ENCODE results near the gene PCMTD2.
A peak's percentile ranks its signal among the peaks of the same experiment; 100 is the strongest.
"Not testable (repeated sequence)": the region's sequence is repeated elsewhere in the genome, so short reads cannot be mapped to it uniquely, and the experiment has no call there.

The PCMTD2 gene

DNA sequence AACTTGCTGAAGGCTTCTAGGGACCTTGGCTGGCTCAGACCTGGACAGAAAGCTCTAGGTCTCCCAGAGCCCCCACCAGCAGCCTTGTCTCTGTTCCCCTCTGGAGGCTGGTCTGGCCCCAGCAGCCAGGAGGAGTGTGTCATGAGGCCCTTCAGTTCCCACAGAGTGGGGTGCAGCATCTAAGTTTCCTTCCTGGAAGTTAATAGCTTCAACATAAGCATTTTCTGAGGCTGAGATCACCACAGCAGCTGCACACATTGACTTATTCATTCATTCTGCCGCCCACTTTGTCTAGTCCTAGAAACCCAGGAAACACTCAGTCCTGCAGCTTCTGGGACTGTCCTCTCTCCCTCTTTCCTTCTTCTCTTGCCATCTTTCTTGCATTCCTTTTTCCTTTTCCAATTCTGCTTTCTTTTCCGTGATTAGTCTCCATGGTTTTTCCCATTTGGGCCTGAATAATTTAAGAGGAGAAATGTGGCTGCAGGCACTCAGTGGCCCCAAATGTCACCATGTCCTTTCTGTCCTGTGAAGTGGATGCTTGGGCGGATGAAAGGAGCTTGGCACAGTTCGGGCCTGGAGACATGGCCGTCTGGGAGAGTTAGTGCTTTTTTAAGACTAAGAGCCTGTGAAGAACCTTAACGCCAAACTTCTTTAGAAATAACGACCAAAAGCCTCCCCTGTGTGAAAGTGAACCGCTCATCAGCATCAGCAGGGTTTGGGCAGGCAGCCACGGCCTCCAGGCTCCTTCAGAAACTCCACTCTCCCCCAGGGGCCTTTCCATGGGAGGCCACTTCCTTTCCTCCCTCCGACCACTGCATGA, 31.0 kb upstream of the PCMTD2 start:
- no peak for DNase-seq (ENCODE audit: low spot score)

DNA sequence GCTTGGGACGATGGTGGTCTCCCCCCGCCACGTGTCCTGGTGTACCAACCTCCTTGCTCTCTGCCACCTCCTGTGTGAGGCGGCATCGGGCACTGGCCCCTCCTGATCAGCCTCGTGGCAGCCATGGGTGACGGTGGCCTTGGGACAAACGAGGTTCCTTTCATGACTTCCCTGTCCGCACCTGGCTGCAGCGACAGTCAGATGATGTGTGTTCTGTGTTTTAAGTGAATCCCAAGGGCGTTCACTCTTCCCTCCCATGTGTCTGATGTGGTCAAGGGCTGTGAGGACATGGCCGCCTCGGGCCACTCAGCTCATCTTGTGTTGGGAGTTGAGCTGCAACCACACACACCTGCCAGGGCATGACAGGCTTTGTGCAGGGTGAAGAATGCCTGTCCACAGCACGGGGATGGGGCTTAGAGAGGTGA, 30.4 kb upstream of the PCMTD2 start:
- no peak for DNase-seq (ENCODE audit: low spot score)

DNA sequence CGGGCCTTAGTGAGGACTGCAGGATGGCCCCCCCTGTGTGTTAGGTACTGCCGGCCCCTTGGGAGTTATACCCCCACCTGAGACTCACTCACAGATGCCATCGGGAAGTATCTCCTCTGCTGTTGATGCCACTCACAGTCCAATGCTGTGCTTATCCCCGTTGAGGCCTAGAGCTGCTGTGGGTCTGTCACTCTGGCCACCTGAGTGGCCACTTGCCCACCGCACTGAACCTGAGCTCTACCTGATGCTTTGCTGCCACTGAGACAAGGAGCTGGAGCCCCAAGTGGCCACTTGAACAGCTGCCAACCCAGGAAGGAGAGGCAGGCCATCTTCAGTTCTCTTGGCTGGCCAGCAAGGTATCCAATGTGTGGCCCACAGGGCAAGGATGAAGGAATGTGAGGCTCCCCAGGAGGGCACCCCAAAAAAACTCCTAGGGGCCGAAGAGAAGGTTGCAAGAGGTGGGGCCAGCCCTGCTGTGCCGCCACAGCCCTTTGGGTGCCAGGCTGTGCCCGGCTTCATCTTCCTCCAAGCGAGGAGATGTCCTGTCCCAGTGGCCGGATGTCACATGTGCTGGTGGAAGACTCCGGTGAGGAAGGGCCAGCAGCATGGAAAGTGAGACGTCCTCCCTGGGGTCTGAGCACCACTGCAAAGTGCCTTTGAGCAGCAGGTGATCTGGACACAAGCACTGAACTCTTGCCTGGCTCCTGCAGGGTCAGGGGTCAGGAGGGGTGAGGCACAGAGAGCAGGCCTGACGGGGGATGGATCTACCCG, 29.5 kb upstream of the PCMTD2 start:
- DNase-seq (ENCODE audit: low spot score): no peak

GRCh38 chr20:64226686-64227580, 28.6 kb upstream of the PCMTD2 start:
- no peak for DNase-seq (ENCODE audit: low spot score)

DNA sequence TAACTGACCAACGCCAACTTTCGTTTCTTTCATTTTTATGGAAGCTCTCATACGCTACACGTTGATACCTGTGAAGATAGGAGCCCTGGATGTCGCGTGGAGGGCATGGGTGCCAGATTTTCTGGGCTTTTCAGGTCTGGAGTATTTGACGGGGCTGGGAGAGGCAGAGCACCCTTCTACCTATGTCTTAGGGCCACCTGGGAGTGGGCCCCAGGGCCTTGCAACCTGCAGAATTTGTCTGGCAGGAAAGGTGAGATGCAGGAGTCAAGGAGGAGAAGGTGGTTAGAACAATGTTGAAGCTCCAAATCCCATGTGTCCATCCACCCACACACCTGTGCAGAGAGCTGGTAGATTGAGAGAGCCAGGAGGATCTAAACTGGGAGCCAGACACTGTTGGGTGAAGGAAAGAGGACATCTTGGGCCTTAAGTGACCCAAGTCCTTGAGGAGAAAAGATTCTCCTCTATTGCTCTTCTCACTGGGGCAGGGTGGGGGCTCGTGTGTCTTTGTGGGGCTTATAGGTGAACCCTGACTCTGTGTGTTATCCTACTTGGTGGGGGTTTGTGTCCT, 27.4 kb upstream of the PCMTD2 start:
- no peak for DNase-seq (ENCODE audit: low spot score)

DNA sequence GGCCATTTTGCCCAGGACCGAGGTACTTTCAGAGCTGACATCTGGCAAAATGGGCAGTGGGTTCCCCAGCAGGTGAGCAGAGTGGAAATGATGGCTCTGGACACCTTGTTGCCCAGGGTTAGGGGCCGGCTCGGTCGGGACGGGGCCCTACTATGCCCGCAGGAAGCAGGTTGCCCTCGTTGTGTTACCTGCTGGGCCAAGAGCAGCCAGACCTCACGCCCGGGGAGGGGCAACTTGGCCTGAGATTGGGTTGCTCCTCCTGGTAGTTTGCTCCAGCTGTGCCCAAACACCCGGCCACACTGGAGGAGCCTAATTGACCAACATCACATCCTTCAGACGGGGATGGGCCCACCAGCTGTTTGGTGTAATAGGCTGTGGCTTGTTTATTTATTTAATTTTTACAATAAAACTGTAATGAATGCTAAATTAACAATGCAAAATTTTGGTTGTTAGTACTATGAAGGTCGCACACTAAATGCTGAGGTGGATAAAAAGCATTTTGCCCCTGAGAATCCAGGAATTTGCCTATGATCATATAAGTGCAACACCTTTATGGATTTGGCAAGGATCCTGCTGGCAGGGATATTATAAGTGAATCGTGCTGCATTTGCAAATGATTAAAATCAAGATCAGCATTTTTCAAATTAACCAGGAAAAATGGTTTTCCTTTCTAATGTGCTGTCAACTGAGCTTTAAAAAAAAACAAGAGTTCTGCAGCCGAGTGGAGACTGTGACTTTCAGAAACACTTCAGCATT, 26.6 kb upstream of the PCMTD2 start:
- DNase-seq (ENCODE audit: low spot score): no peak

DNA sequence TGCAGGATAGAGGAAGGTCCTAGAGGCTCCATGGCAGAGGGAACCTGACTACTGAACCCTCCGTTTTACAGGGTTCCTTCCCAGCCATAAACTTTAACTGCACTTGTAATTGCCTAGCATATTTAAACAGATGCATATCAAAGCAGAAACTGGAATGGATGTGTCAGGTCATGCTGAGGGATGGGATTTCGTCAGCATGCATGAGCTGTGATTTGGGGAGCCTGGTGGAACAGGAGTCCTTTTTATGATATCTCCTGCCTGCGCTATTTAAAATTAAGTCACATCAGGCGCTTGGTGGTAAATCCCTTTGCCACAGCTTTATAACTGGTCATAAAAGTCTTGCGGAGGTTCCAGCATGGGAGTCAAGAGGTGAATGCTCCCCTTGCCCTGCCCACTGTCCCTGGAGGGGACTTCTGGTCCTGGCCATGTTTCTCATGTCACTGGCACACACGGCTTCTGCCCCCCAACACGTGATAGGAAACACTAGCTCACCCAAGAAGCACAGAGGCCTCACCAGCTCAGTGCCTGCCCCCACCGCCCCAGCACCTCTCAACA, 26.0 kb upstream of the PCMTD2 start:
- DNase-seq (ENCODE audit: low spot score): no peak

DNA sequence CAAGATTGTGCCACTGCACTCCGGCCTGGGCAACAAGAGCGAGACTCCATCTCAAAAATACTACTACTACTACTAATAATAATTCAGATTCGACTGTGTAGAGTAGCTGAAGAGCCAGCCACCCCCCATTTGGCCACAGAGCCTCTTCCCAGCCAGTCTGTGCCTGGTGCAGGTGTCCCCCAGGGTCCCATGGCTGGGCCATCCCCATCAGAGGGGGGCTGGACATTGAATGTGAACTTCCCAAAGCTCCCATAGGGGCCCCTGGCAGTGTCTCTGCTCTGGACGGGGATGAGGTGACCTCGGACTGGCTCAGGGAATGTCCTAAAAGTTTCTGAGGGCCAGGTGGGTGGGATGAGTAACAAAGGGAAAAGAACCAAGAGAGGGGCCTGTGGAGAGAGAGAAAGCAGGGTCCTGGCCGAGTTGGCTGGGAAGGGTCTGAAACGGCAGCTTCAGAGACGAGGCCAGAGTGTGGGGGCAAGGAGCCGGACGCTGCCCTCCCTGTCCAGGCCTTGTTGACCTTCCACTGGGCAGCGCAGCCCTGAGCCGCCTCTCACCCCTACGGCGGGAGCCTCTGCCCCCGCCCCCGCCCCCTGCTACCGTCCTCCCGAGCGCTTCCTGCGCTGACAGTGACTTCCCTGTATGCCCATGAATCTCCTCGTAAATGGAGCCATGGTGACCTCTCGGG, 24.9 kb upstream of the PCMTD2 start:
- no peak for DNase-seq (ENCODE audit: low spot score)

GRCh38 chr20:64231621-64232550, 23.7 kb upstream of the PCMTD2 start:
- DNase-seq (ENCODE audit: low spot score): no peak

DNA sequence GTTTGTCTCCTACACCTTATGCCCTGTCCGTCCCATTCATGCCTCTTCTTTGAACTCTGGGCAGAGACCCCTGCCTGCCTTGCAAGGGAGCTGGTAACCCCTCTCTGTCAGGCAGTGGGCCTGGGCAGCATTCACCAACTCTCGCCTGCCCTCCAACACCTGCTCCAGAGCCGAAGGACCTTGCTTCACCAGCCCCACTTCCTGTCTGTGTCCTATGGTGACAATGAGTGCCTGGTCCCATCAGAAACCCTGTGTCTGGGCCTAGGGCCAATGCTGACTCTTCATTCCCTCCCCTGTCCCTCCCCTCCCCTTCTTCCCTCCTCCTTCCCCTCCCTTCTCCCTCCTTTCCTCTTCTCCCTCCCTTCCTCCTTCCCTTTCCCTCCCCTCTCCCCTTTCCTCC, 22.8 kb upstream of the PCMTD2 start:
- peak; percentile 42 for DNase-seq (ENCODE audit: low spot score)

DNA sequence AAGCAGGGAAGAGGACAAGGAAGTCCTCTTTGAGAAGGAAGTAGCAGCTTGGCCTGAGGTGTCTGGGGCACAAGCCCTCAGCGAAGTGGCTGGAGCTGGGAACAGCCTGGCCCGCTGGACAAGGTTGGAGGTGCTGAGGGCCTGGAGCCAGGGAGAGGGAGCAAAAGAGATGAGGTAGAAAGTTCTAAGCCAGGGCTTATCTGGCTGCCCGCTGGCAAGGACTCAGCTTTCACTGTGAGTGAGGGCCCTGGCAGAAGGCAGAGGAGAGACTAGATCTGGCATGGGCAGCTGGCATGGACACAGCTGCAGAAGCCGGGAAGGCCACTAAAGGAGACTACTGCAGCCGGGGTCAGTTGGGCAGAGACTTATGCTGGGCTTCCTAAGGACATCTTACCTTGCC, 21.8 kb upstream of the PCMTD2 start:
- peak; percentile 46 for DNase-seq (ENCODE audit: low spot score)

DNA sequence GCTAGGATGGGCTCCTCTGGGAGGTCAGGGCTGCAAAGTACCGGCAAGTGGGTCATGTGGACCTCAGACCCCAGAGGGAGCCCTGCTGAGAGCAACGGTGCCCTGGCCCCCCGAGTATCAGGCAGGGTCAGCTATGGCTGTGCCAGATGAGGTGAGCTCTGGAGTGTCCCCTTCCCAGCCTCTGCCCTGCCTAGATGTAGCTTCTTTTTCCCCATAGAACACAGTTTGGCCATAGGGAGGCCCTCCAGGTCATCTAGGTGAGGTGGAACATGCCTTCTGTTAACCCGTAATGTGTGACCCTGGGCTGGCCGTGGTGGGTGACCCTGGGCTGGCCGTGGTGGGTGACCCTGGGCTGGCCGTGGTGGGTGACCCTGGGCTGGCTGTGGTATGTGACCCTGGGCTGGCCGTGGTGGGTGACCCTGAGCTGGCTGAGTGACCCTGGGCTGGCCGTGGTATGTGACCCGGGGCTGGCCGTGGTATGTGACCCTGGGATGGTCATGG, 21.2 kb upstream of the PCMTD2 start:
- no peak for DNase-seq (ENCODE audit: low spot score)

GRCh38 chr20:64234921-64235565, 20.5 kb upstream of the PCMTD2 start:
- DNase-seq (ENCODE audit: low spot score): not testable (repeated sequence)

DNA sequence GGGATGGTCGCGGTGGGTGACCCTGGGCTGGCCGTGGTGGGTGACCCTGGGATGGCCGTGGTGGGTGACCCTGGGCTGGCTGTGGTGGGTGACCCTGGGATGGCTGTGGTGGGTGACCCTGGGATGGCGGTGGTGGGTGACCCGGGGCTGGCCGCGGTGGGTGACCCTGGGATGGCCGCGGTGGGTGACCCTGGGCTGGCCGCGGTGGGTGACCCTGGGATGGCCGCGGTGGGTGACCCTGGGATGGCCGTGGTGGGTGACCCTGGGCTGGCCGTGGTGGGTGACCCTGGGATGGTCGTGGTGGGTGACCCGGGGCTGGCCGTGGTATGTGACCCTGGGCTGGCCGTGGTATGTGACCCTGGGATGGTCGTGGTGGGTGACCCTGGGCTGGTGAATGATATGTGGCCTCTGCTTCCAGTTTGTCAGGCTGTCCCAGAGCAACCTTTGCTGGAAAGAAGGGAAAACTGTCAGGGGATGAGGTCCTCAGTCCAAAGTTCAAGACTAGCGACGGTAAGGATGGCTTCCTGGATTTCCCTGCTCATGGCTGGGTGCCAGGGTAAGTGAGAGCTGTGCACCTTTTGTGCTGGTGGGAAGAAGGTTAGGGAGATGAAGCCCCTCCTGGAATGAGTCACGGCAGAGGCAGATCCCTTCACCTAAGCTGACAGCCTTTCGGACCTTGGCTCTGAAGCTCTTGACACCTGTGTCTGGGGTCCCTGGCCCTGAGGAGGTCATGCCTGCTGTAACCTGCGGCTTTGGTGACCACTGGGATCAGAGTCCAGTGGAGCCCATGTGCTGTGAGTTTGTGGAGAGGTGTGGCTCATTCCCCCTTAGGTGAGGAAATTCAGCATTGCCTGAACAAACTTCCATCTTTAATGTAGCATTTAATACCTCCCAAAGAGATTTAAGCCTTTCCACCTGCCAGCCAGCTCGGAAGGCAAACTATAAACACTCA, 19.1 kb upstream of the PCMTD2 start:
- DNase-seq (ENCODE audit: low spot score): no peak

GRCh38 chr20:64237316-64237715, 18.2 kb upstream of the PCMTD2 start:
- no peak for DNase-seq (ENCODE audit: low spot score)

DNA sequence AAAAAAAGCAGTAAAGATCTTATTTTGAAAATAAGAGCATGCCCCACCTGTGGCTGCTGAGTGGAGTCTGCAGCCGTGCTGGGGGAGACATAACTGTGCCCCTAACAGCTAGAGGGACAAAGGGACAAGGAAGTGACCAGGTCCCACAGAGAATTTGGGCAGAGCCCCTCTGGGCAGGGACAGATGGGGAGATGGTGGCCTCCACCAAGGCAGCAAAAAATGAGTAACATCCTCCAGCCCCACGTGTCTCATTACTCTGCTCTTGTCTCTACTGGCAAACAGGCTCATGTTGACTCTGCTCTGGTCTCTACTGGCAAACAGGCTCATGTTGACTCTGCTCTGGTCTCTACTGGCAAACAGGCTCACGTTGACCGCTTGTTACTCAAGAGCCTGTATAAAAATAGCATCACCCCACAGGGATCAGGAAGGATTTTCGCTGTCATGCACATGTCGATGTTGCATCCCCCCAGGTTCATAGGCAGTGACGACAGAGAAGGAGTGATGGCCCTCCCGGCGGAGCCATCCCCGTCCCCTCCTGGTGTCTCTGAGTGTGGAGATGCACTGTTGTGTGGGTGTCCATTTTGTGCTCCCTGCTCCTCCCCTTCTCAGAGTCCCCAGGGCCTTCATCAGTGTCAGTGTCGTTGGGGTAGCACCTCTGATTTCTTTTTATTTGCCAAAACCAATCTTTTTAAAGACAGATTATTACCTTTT, 17.3 kb upstream of the PCMTD2 start:
- no peak for DNase-seq (ENCODE audit: low spot score)

All from globus pallidus (tissue), 1 donor.